Tibial artery (tissue), 4 donors: Measurements from ENCODE around the gene TRHDE.

Source experiments
- DNase-seq, 2 donors: peaks; one replicate each; pipeline ENCODE4 v3.0.0-alpha.2; 2019
- H3K27ac ChIP-seq, 2 donors: fragments of 200-600 bp; sonication (generic) in 1 of 2; 1 replicate in 1 of 2; 2 replicates in 1 of 2; pipeline ENCODE4 v1.5.1; 2018 to 2019; ENCODE audit warnings: mild to moderate bottlenecking in 1 of 2
- H3K27me3 ChIP-seq, 2 donors: fragments of 200-600 bp; sonication (generic) in 1 of 2; one replicate each; pipeline versions ENCODE4 v1.5.1 to v1.6.0; 2016 to 2019
- H3K36me3 ChIP-seq, 3 donors: fragments of 200-600 bp; sonication (generic) in 2 of 3; one replicate each; pipeline ENCODE4 v1.5.1; 2016 to 2019; ENCODE audit warnings: mild to moderate bottlenecking in 2 of 3
- H3K4me1 ChIP-seq, 4 donors: fragments of 200-600 bp; sonication (generic) in 2 of 4; 1 replicate in 3 of 4; 2 replicates in 1 of 4; pipeline ENCODE4 v1.5.1; 2016 to 2019
- H3K4me3 ChIP-seq, 2 donors: fragments of 200-600 bp; sonication (generic) in 1 of 2; 1 replicate in 1 of 2; 2 replicates in 1 of 2; pipeline ENCODE4 v1.5.1; 2018 to 2019; ENCODE audit warnings: mild to moderate bottlenecking in 2 of 2
- H3K9me3 ChIP-seq, 3 donors: fragments of 200-600 bp; sonication (generic) in 1 of 3; one replicate each; pipeline ENCODE4 v1.5.1; 2016 to 2019
- CTCF ChIP-seq, 2 experiments: fragments of 200-600 bp in 1 of 2; fragments of 450-650 bp in 1 of 2; IDR thresholded peaks; one replicate each; pipeline ENCODE4 v1.5.1; 2017 to 2019; ENCODE audit warnings: antibody characterized with exemption in 2 of 2, mild to moderate bottlenecking in 1 of 2, moderate library complexity in 1 of 2
- intact Hi-C: fragments of 100-400 bp; cut with DNase I; formaldehyde crosslinking; loops from one replicate; pipeline ENCODE4 v1.15.0; 2023; ENCODE audit warnings: low total_unique reads

Gene TRHDE

GRCh38 chr12:72313806-72314205, 41.6 kb downstream of the TRHDE start:
- no peaks in the 10 kb centered on the region for H3K27me3 ChIP-seq
- no peak for DNase-seq
- intact Hi-C loops, result no loop called here
- H3K27ac ChIP-seq, result no peak overlapping the region
- H3K9me3 ChIP-seq, result no peaks in the 10 kb centered on the region
- no peak overlapping the region for H3K4me3 ChIP-seq
- TF ChIP-seq CTCF (IDR thresholded peaks at IDR 0.05), result no peak
- no peaks in the 10 kb centered on the region for H3K36me3 ChIP-seq
- no peaks in the 10 kb centered on the region for H3K4me1 ChIP-seq

GRCh38 chr12:72315858-72316257, 43.7 kb downstream of the TRHDE start:
- intact Hi-C loops, result no loop called here
- Histone ChIP-seq H3K4me1 (no peaks in the 10 kb centered on the region), H3K36me3 (no peaks in the 10 kb centered on the region), H3K9me3 (no peaks in the 10 kb centered on the region), H3K4me3 (no peak overlapping the region), H3K27ac (no peak overlapping the region), H3K27me3 (no peaks in the 10 kb centered on the region)
- no peak for TF ChIP-seq CTCF (IDR thresholded peaks at IDR 0.05)
- no peak for DNase-seq

- H3K27me3 ChIP-seq, result no peaks in the 10 kb centered on the region
- no peak overlapping the region for H3K4me3 ChIP-seq
- no peak for DNase-seq
- no peak overlapping the region for H3K27ac ChIP-seq
- no peaks in the 10 kb centered on the region for H3K36me3 ChIP-seq
- TF ChIP-seq CTCF (IDR thresholded peaks at IDR 0.05), result no peak
- H3K9me3 ChIP-seq, result no peaks in the 10 kb centered on the region
- no peaks in the 10 kb centered on the region for H3K4me1 ChIP-seq
- intact Hi-C loops, result no loop called here
Measured at GRCh38 chr12:72318341-72318740, 46.2 kb downstream of the TRHDE start.

- intact Hi-C loops, result no loop called here
- Histone ChIP-seq H3K4me3 (no peak overlapping the region), H3K9me3 (no peaks in the 10 kb centered on the region), H3K36me3 (no peaks in the 10 kb centered on the region), H3K27me3 (no peaks in the 10 kb centered on the region), H3K4me1 (no peaks in the 10 kb centered on the region), H3K27ac (no peak overlapping the region)
- no peak for TF ChIP-seq CTCF (IDR thresholded peaks at IDR 0.05)
- no peak for DNase-seq
Measured at GRCh38 chr12:72323881-72324280, 51.7 kb downstream of the TRHDE start.

- H3K4me3 ChIP-seq, result no peak overlapping the region
- intact Hi-C loops, result no loop called here
- no peaks in the 10 kb centered on the region for H3K4me1 ChIP-seq
- no peaks in the 10 kb centered on the region for H3K9me3 ChIP-seq
- H3K27ac ChIP-seq, result no peak overlapping the region
- TF ChIP-seq CTCF (IDR thresholded peaks at IDR 0.05), result no peak
- H3K27me3 ChIP-seq, result no peaks in the 10 kb centered on the region
- H3K36me3 ChIP-seq, result no peaks in the 10 kb centered on the region
- no peak for DNase-seq
Measured at GRCh38 chr12:72330301-72330700, 58.1 kb downstream of the TRHDE start.

GRCh38 chr12:72330784-72331183, 58.6 kb downstream of the TRHDE start:
- TF ChIP-seq CTCF (IDR thresholded peaks at IDR 0.05), result no peak
- Histone ChIP-seq H3K36me3 (no peaks in the 10 kb centered on the region), H3K27ac (no peak overlapping the region), H3K27me3 (no peaks in the 10 kb centered on the region), H3K9me3 (no peaks in the 10 kb centered on the region), H3K4me1 (no peaks in the 10 kb centered on the region), H3K4me3 (no peak overlapping the region)
- no peak for DNase-seq
- intact Hi-C loops, result no loop called here
